Karpas-422 (cell line): ENCODE results near the gene SFSWAP. TPM values are rescaled to one million over a fixed set of nuclear protein-coding genes. Genes with fewer than 3 reads are reported as not detected.
"Not testable (repeated sequence)": the region's sequence is repeated elsewhere in the genome, so short reads cannot be mapped to it uniquely, and the experiment has no call there.

Experiments used
- DNase-seq: peaks from one replicate; pipeline ENCODE4 v3.0.0-alpha.2; 2015
- H2AFZ ChIP-seq: fragments of 200-600 bp; sonication (generic); 2 replicates; pipeline ENCODE4 v1.6.1; 2014; ENCODE audit warnings: antibody characterized with exemption, low read length, mixed read lengths
- H3K27ac ChIP-seq: fragments of 200-600 bp; sonication (generic); 2 replicates; pipeline ENCODE4 v1.5.1; 2014; ENCODE audit warnings: mild to moderate bottlenecking, low read length, moderate library complexity
- H3K27me3 ChIP-seq: fragments of 200-600 bp; sonication (generic); 2 replicates; pipeline ENCODE4 v1.6.1; 2014; ENCODE audit warnings: low read length, mixed read lengths
- H3K36me3 ChIP-seq: fragments of 200-600 bp; sonication (generic); 2 replicates; pipeline ENCODE4 v1.6.1; 2014; ENCODE audit warnings: low read length, mixed read lengths; ENCODE audit not compliant: insufficient read depth
- H3K4me1 ChIP-seq: fragments of 200-600 bp; sonication (generic); 2 replicates; pipeline ENCODE4 v1.6.1; 2014; ENCODE audit warnings: mild to moderate bottlenecking, low read length, mixed read lengths
- H3K4me2 ChIP-seq: fragments of 200-600 bp; sonication (generic); 2 replicates; pipeline ENCODE4 v1.6.1; 2014; ENCODE audit warnings: low read length, low read depth, mild to moderate bottlenecking; ENCODE audit not compliant: poor library complexity, severe bottlenecking
- H3K4me3 ChIP-seq: fragments of 200-600 bp; sonication (generic); 2 replicates; pipeline ENCODE4 v1.5.1; 2014; ENCODE audit warnings: mild to moderate bottlenecking, antibody characterized with exemption, low read length, mixed read lengths
- H3K79me2 ChIP-seq: fragments of 200-600 bp; sonication (generic); 2 replicates; pipeline ENCODE4 v1.6.1; 2014; ENCODE audit warnings: mild to moderate bottlenecking, low read length, mixed read lengths
- H3K9ac ChIP-seq: fragments of 200-600 bp; sonication (generic); 2 replicates; pipeline ENCODE4 v1.6.0; 2014; ENCODE audit warnings: low read length
- H3K9me2 ChIP-seq: fragments of 200-600 bp; sonication (generic), shearing (Covaris generic); replicated peaks from 2 replicates; pipeline ENCODE4 v1.6.0; 2014; ENCODE audit warnings: mild to moderate bottlenecking, low read length, moderate library complexity; ENCODE audit not compliant: insufficient read depth
- H3K9me3 ChIP-seq: fragments of 300-700, 200-600 bp; sonication (generic); 2 replicates; pipeline ENCODE4 v1.6.1; 2014; ENCODE audit warnings: low read length, mixed read lengths
- H4K20me1 ChIP-seq: fragments of 200-600 bp; sonication (generic); 2 replicates; pipeline ENCODE4 v1.6.1; 2014; ENCODE audit warnings: mild to moderate bottlenecking, antibody characterized with exemption, low read length, low read depth; ENCODE audit not compliant: insufficient read depth
- total RNA-seq: library from RNA; depleted of rRNA; stranded (reverse); fragments of >200 nt; shearing (Covaris generic); gene quantifications from 2 replicates; pipeline ENCODE4 v1.2.3, GENCODE V29; 2014; ENCODE audit warnings: low replicate concordance

SFSWAP gene
- total RNA-seq, 1 experiment from 2014 or later, result 30.0 TPM

GRCh38 chr12:131677699-131678098 is 33.2 kb upstream of the SFSWAP start:
- DNase-seq, result no peak
- Histone ChIP-seq H3K27ac (no peak overlapping the region), H3K4me2 (no peak overlapping the region), H2AFZ (no peak overlapping the region), H3K4me1 (no peaks in the 10 kb centered on the region), H3K4me3 (no peak overlapping the region), H3K9ac (no peak overlapping the region), H4K20me1 (no peaks in the 10 kb centered on the region), H3K27me3 (no peaks in the 10 kb centered on the region), H3K36me3 (no peaks in the 10 kb centered on the region), H3K9me3 (no peaks in the 10 kb centered on the region), H3K9me2 (no peaks in the 10 kb centered on the region), H3K79me2 (no peaks in the 10 kb centered on the region)

GRCh38 chr12:131678389-131679181 is 32.3 kb upstream of the SFSWAP start:
- not testable (repeated sequence) for H3K9me2 ChIP-seq, H2AFZ ChIP-seq, H3K27ac ChIP-seq, H3K4me2 ChIP-seq, H3K9me3 ChIP-seq, H3K27me3 ChIP-seq, H3K36me3 ChIP-seq, DNase-seq, H3K4me3 ChIP-seq, H3K79me2 ChIP-seq, H3K9ac ChIP-seq, H3K4me1 ChIP-seq, H4K20me1 ChIP-seq

GRCh38 chr12:131679186-131679585 is 31.7 kb upstream of the SFSWAP start:
- H3K9me2 ChIP-seq, H3K27me3 ChIP-seq, H3K36me3 ChIP-seq, H3K4me3 ChIP-seq, H3K4me2 ChIP-seq, H3K27ac ChIP-seq, H3K4me1 ChIP-seq, H3K9me3 ChIP-seq, H2AFZ ChIP-seq, H3K79me2 ChIP-seq, DNase-seq, H3K9ac ChIP-seq, H4K20me1 ChIP-seq: not testable (repeated sequence)

GRCh38 chr12:131679816-131680215 is 31.1 kb upstream of the SFSWAP start:
- H4K20me1 ChIP-seq, H3K9ac ChIP-seq, H3K27me3 ChIP-seq, H3K4me2 ChIP-seq, H3K4me1 ChIP-seq, H3K9me3 ChIP-seq, H3K9me2 ChIP-seq, H3K79me2 ChIP-seq, DNase-seq, H3K36me3 ChIP-seq, H3K27ac ChIP-seq, H3K4me3 ChIP-seq, H2AFZ ChIP-seq: not testable (repeated sequence)

GRCh38 chr12:131680392-131681256 is 30.3 kb upstream of the SFSWAP start:
- H3K36me3 ChIP-seq, H3K4me1 ChIP-seq, H3K27me3 ChIP-seq, H2AFZ ChIP-seq, H3K9me3 ChIP-seq, H4K20me1 ChIP-seq, DNase-seq, H3K4me3 ChIP-seq, H3K27ac ChIP-seq, H3K9me2 ChIP-seq, H3K79me2 ChIP-seq, H3K4me2 ChIP-seq, H3K9ac ChIP-seq: not testable (repeated sequence)

GRCh38 chr12:131681257-131681620 is 29.7 kb upstream of the SFSWAP start:
- Histone ChIP-seq H2AFZ (no peak overlapping the region), H3K4me1 (no peaks in the 10 kb centered on the region)

GRCh38 chr12:131681746-131682509 is 29.0 kb upstream of the SFSWAP start:
- H3K27ac ChIP-seq, H3K4me2 ChIP-seq, H3K4me1 ChIP-seq, H3K9me2 ChIP-seq, H3K4me3 ChIP-seq, H4K20me1 ChIP-seq, H3K36me3 ChIP-seq, H3K79me2 ChIP-seq, H3K9ac ChIP-seq, H3K9me3 ChIP-seq, H3K27me3 ChIP-seq, H2AFZ ChIP-seq: not testable (repeated sequence)
- DNase-seq, result peak; percentile 53

More at GRCh38 chr12:131681257-131681620, 29.7 kb upstream of the SFSWAP start:
- Histone ChIP-seq H3K27me3 (no peaks in the 10 kb centered on the region), H3K27ac (no peak overlapping the region), H3K4me2 (no peak overlapping the region), H4K20me1 (no peaks in the 10 kb centered on the region), H3K4me3 (no peak overlapping the region), H3K9ac (no peak overlapping the region), H3K9me2 (no peaks in the 10 kb centered on the region), H3K9me3 (no peaks in the 10 kb centered on the region), H3K36me3 (no peaks in the 10 kb centered on the region), H3K79me2 (no peaks in the 10 kb centered on the region)
- no peak for DNase-seq

- H3K27ac ChIP-seq, result no peak overlapping the region
- H3K27me3 ChIP-seq, result no peaks in the 10 kb centered on the region
- H4K20me1 ChIP-seq, result no peaks in the 10 kb centered on the region
- no peaks in the 10 kb centered on the region for H3K79me2 ChIP-seq
- no peaks in the 10 kb centered on the region for H3K36me3 ChIP-seq
- no peaks in the 10 kb centered on the region for H3K4me1 ChIP-seq
- H3K4me2 ChIP-seq, result no peak overlapping the region
- H3K9me2 ChIP-seq, result no peaks in the 10 kb centered on the region
- no peak overlapping the region for H2AFZ ChIP-seq
- H3K9ac ChIP-seq, result no peak overlapping the region
- H3K4me3 ChIP-seq, result no peak overlapping the region
- no peak for DNase-seq
- H3K9me3 ChIP-seq, result no peaks in the 10 kb centered on the region; the same call in 1 of the 2 replicates
These were observed 28.4 kb upstream of the SFSWAP start for GRCh38 chr12:131682510-131682895.
